Vagina (tissue), 2 donors: ENCODE measurements around the gene CFP. TPM values are rescaled to one million over a fixed set of nuclear protein-coding genes. Genes with fewer than 3 reads are reported as not detected.

ENCODE experiments used
- DNase-seq, 2 donors: peaks; one replicate each; pipeline ENCODE4 v3.0.0-alpha.2; 2017; ENCODE audit errors: extremely low spot score in 2 of 2
- H3K27ac ChIP-seq: fragments of 200-600 bp; sonication (generic); one replicate; pipeline ENCODE4 v1.5.1; 2019
- H3K27me3 ChIP-seq: fragments of 200-600 bp; sonication (generic); one replicate; pipeline ENCODE4 v1.5.1; 2019
- H3K36me3 ChIP-seq, 2 donors: fragments of 200-600 bp; sonication (generic); one replicate each; pipeline ENCODE4 v1.5.1; 2017 to 2019
- H3K4me1 ChIP-seq: fragments of 200-600 bp; sonication (generic); one replicate; pipeline ENCODE4 v1.5.1; 2019
- H3K4me3 ChIP-seq, 2 donors: fragments of 200-600 bp; sonication (generic); 1 replicate in 1 of 2; 2 replicates in 1 of 2; pipeline ENCODE4 v1.5.1; 2016 to 2019
- H3K9me3 ChIP-seq: fragments of 200-600 bp; sonication (generic); one replicate; pipeline ENCODE4 v1.5.1; 2019
- POLR2A ChIP-seq, 2 donors: fragments of 450-650 bp; IDR thresholded peaks; one replicate each; pipeline ENCODE4 v1.6.1; 2017; ENCODE audit warnings: antibody characterized with exemption in 2 of 2, mild to moderate bottlenecking in 2 of 2, moderate library complexity in 2 of 2
- POLR2AphosphoS5 ChIP-seq, 2 donors: sonication (generic); formaldehyde crosslinking; IDR thresholded peaks; one replicate each; pipeline ENCODE4 v1.9.0; 2017; ENCODE audit warnings: antibody characterized with exemption in 2 of 2, mild to moderate bottlenecking in 2 of 2, low read depth in 1 of 2; ENCODE audit not compliant: insufficient read depth in 1 of 2
- intact Hi-C: fragments of 100-400 bp; cut with DNase I; formaldehyde crosslinking; loops from one replicate; pipeline ENCODE4 v1.15.1; 2023
- total RNA-seq: library from RNA; depleted of rRNA; stranded (reverse); fragments of >200 nt; gene quantifications from one replicate; pipeline ENCODE4 v1.2.3, GENCODE V29; 2016
- TF ChIP-seq, protein P1 (sequence below), 3 experiments: fragments of 450-650 bp in 2 of 3; fragments of 200-600 bp in 1 of 3; sonication (generic) in 1 of 3; IDR thresholded peaks; one replicate each; pipeline ENCODE4 v1.5.1; 2017 to 2019; ENCODE audit warnings: antibody characterized with exemption in 3 of 3, mild to moderate bottlenecking in 2 of 3, moderate library complexity in 2 of 3

Gene CFP
- total RNA-seq, 1 donor from 2014 or later = 0.74 TPM

DNA sequence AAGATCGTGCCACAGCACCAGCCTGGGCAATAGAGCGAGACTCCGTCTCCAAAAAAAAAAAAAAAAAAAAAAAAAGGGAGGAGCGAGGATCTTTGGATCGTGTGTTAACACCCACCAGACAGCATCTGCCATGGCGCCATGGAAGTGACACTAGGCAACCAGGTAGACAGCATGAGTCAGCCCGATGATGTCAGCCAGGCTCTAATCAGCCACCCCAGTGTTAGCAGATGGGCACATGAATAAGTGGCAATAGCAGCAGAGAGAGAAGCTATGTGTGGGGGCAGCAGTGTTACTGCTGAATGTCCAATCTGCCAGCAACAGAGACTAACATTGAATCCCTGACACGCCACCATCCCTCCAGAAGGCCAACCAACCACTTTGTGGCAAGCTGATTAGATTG is 16.6 kb downstream of the CFP start:
- Histone ChIP-seq H3K4me3 (no peak overlapping the region), H3K27ac (no peak overlapping the region), H3K9me3 (no peaks in the 10 kb centered on the region), H3K27me3 (no peaks in the 10 kb centered on the region), H3K4me1 (no peaks in the 10 kb centered on the region), H3K36me3 (no peaks in the 10 kb centered on the region)
- intact Hi-C loops = no loop called here
- DNase-seq = peak in 1 of 2 donors; percentile 49
- TF ChIP-seq, protein P1, sequence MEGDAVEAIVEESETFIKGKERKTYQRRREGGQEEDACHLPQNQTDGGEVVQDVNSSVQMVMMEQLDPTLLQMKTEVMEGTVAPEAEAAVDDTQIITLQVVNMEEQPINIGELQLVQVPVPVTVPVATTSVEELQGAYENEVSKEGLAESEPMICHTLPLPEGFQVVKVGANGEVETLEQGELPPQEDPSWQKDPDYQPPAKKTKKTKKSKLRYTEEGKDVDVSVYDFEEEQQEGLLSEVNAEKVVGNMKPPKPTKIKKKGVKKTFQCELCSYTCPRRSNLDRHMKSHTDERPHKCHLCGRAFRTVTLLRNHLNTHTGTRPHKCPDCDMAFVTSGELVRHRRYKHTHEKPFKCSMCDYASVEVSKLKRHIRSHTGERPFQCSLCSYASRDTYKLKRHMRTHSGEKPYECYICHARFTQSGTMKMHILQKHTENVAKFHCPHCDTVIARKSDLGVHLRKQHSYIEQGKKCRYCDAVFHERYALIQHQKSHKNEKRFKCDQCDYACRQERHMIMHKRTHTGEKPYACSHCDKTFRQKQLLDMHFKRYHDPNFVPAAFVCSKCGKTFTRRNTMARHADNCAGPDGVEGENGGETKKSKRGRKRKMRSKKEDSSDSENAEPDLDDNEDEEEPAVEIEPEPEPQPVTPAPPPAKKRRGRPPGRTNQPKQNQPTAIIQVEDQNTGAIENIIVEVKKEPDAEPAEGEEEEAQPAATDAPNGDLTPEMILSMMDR (IDR thresholded peaks at IDR 0.05) = no peak
- no peak for TF ChIP-seq POLR2A (IDR thresholded peaks at IDR 0.05)
- TF ChIP-seq POLR2AphosphoS5 (IDR thresholded peaks at IDR 0.05; ENCODE audit: insufficient read depth in 1 of 2, low read depth in 1 of 2) = no peak

DNA sequence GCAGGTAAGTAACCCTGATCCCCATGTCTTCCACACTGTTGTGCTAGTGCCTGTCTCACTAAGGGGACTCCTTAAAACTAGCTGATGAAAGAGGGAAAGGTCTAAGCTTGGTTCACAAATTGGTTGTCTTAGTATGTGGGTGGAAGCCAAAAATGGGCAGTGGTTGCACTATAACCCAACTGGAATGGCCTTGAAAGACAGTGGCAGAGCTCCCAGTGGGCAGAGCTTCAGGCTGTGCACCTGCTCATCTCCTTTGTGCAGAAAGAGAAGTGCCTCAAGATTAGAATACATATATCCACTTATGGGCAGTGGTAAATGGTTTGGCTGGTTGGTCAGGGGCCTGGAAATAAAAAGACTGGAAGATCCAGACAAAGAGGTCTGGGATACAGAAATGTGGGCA is 17.3 kb downstream of the CFP start:
- Histone ChIP-seq H3K4me1 (no peaks in the 10 kb centered on the region), H3K36me3 (no peaks in the 10 kb centered on the region), H3K27me3 (no peaks in the 10 kb centered on the region), H3K9me3 (no peaks in the 10 kb centered on the region), H3K4me3 (no peak overlapping the region), H3K27ac (no peak overlapping the region)
- intact Hi-C loops = no loop called here
- TF ChIP-seq POLR2AphosphoS5 (IDR thresholded peaks at IDR 0.05; ENCODE audit: insufficient read depth in 1 of 2, low read depth in 1 of 2) = no peak
- no peak for TF ChIP-seq POLR2A (IDR thresholded peaks at IDR 0.05)
- TF ChIP-seq, protein P1 (IDR thresholded peaks at IDR 0.05) = no peak
- peak in 1 of 2 donors; percentile 19 for DNase-seq

DNA sequence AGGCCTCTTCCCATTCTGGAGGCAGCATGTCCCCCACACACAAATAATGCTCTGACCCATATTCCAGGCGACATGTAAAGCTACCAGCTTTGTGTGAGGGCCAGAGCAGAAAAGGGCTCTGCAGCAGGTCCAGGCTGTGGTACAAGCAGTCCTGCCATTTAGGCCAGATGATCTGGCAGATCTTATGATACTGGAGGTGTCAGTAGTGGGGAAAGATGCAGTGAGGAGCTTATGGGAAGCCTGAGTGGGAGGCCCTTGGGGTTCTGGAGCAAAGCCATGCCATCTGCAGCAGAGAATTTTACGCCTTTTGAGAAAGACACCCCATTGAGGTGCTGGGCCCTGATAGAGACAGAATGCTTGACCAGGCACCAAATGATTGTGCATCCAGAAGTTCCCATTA is 17.8 kb downstream of the CFP start:
- Histone ChIP-seq H3K27ac (no peak overlapping the region), H3K27me3 (no peaks in the 10 kb centered on the region), H3K9me3 (no peaks in the 10 kb centered on the region), H3K4me1 (no peaks in the 10 kb centered on the region), H3K36me3 (no peaks in the 10 kb centered on the region), H3K4me3 (no peak overlapping the region)
- peak in 1 of 2 donors; percentile 70 for DNase-seq
- TF ChIP-seq POLR2AphosphoS5 (IDR thresholded peaks at IDR 0.05; ENCODE audit: insufficient read depth in 1 of 2, low read depth in 1 of 2) = no peak
- TF ChIP-seq, protein P1 (IDR thresholded peaks at IDR 0.05) = no peak
- no peak for TF ChIP-seq POLR2A (IDR thresholded peaks at IDR 0.05)
- intact Hi-C loops = no loop called here

DNA sequence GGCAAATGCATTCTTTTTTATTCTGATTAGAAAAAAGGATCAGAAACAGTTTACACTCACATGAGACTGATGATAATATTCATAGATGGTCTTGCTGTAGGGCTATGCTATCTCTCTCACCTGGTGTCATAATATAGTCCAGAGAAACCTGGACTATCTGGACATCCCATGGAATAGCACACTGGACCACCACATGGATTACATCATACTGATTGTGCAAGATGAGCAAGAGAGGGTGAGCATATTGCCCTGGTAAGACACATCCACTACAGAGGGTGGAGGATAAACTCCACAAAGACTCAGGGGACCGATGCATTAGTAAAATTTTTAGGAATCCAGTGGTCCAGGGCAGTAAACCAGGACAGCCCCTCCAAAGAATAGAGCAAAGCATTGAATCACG is 18.2 kb downstream of the CFP start:
- Histone ChIP-seq H3K27me3 (no peaks in the 10 kb centered on the region), H3K27ac (no peak overlapping the region), H3K9me3 (no peaks in the 10 kb centered on the region), H3K36me3 (no peaks in the 10 kb centered on the region), H3K4me3 (no peak overlapping the region), H3K4me1 (no peaks in the 10 kb centered on the region)
- intact Hi-C loops = no loop called here
- peak in 1 of 2 donors; percentile 37 for DNase-seq
- TF ChIP-seq, protein P1 (IDR thresholded peaks at IDR 0.05) = no peak
- TF ChIP-seq POLR2A (IDR thresholded peaks at IDR 0.05) = no peak
- TF ChIP-seq POLR2AphosphoS5 (IDR thresholded peaks at IDR 0.05; ENCODE audit: insufficient read depth in 1 of 2, low read depth in 1 of 2) = no peak

DNA sequence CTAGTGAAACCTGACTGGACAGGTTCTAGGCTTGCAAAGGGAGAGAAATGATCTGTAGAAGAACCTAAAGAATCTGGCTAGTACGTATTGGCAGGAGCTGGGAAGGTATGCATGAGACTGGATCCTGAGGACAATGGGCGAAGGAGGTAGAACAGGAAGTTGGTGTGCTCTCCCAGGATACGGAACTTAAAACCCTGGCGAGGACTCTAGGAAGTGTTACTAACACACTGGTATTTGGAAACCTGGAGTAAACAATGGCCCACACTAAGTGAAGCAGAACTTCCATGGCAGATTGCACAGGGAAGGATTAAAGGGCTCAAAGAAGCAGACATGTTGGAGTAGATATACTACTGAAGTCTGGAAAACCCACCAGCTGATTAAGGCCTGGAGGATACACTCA is 19.2 kb downstream of the CFP start:
- intact Hi-C loops = no loop called here
- TF ChIP-seq POLR2A (IDR thresholded peaks at IDR 0.05) (no peak), POLR2AphosphoS5 (IDR thresholded peaks at IDR 0.05; ENCODE audit: insufficient read depth in 1 of 2, low read depth in 1 of 2) (no peak)
- TF ChIP-seq, protein P1 (IDR thresholded peaks at IDR 0.05) = no peak

More for the DNA sequence above, 19.2 kb downstream of the CFP start:
- Histone ChIP-seq H3K9me3 (no peaks in the 10 kb centered on the region), H3K27me3 (no peaks in the 10 kb centered on the region), H3K36me3 (no peaks in the 10 kb centered on the region), H3K4me3 (no peak overlapping the region), H3K4me1 (no peaks in the 10 kb centered on the region), H3K27ac (no peak overlapping the region)
- peak in 1 of 2 donors; percentile 46 for DNase-seq
